Spleen (tissue), 11 donors: ENCODE measurements around the gene LGR6. TPM values are rescaled to one million over a fixed set of nuclear protein-coding genes. Genes with fewer than 3 reads are reported as not detected.
A peak's percentile ranks its signal among the peaks of the same experiment; 100 is the strongest.

Source experiments
- DNase-seq: peaks from one replicate; pipeline ENCODE4 v3.0.0-alpha.2; 2020
- H3K27ac ChIP-seq, 8 donors: fragments of 200-600 bp; sonication (generic) in 7 of 8; 1 replicate in 4 of 8; 2 replicates in 4 of 8; pipeline versions ENCODE4 v1.5.0 to v1.8.0; 2016 to 2021; ENCODE audit warnings: inconsistent platforms in 4 of 8, mild to moderate bottlenecking in 4 of 8, moderate library complexity in 1 of 8
- H3K27me3 ChIP-seq, 7 donors: fragments of 200-600 bp; sonication (generic) in 6 of 7; replicated peaks in 1 of 7; 1 replicate in 4 of 7; 2 replicates in 3 of 7; pipeline versions ENCODE4 v1.5.0 to v1.8.0; 2016 to 2021; ENCODE audit warnings: inconsistent platforms in 3 of 7, mild to moderate bottlenecking in 1 of 7
- H3K36me3 ChIP-seq, 6 donors: fragments of 200-600 bp; sonication (generic) in 5 of 6; 1 replicate in 4 of 6; 2 replicates in 2 of 6; pipeline versions ENCODE4 v1.5.0 to v1.8.0; 2016 to 2021; ENCODE audit warnings: inconsistent platforms in 2 of 6
- H3K4me1 ChIP-seq, 6 donors: fragments of 200-600 bp; sonication (generic) in 5 of 6; 1 replicate in 3 of 6; 2 replicates in 3 of 6; pipeline versions ENCODE4 v1.5.0 to v1.8.0; 2016 to 2021; ENCODE audit warnings: inconsistent platforms in 3 of 6
- H3K4me3 ChIP-seq, 8 donors: fragments of 200-600 bp; sonication (generic) in 7 of 8; 1 replicate in 4 of 8; 2 replicates in 4 of 8; pipeline versions ENCODE4 v1.5.0 to v1.8.0; 2016 to 2021; ENCODE audit warnings: inconsistent platforms in 4 of 8, mild to moderate bottlenecking in 4 of 8, moderate library complexity in 2 of 8
- H3K9me3 ChIP-seq, 8 donors: fragments of 200-600 bp; sonication (generic) in 7 of 8; 1 replicate in 4 of 8; 2 replicates in 4 of 8; pipeline versions ENCODE4 v1.5.0 to v1.8.0; 2016 to 2021; ENCODE audit warnings: inconsistent platforms in 4 of 8
- POLR2A ChIP-seq, 3 donors: fragments of 450-650 bp; IDR thresholded peaks; one replicate each; pipeline ENCODE4 v1.5.1; 2017; ENCODE audit warnings: antibody characterized with exemption in 3 of 3, mild to moderate bottlenecking in 1 of 3
- POLR2AphosphoS5 ChIP-seq, 3 donors: sonication (generic); formaldehyde crosslinking; IDR thresholded peaks; one replicate each; pipeline ENCODE4 v1.5.1; 2017; ENCODE audit warnings: antibody characterized with exemption in 3 of 3
- WGBS, 5 donors: extraction: QIAGEN DNeasy Blood & Tissue Kit in 3 of 5; methylation state at CpG; one replicate each; pipeline versions ENCODE4 v1.1.5 to v1.1.7; 2013 to 2018; 5-methylcytosine and 5-hydroxymethylcytosine counted together
- intact Hi-C: fragments of 100-400 bp; cut with DNase I; formaldehyde crosslinking; loops from one replicate; pipeline ENCODE4 v1.15.0; 2023; ENCODE audit warnings: low total_unique reads
- polyA plus RNA-seq, 3 donors: library from polyadenylated mRNA; stranded (reverse); fragments of 200-250 nt; gene quantifications; one replicate each; pipeline ENCODE4 v1.2.1, GENCODE V29; 2013
- total RNA-seq, 7 donors: library from RNA; depleted of rRNA in 3 of 7; stranded (reverse); fragments of >200 nt in 3 of 7; fragmentation: NEBNext Ultra II Directional in 4 of 7; extraction: Animal tissue kit (Norgen Biotek cat#: 25700) in 4 of 7; gene quantifications; one replicate each; pipeline versions ENCODE4 v1.1.0 to v1.2.1, GENCODE V29; 2016 to 2021
- TF ChIP-seq, protein P1 (sequence below), 11 experiments: fragments of 200-600 bp in 7 of 11; fragments of 450-650 bp in 4 of 11; sonication (generic) in 4 of 11; IDR thresholded peaks in 8 of 11; conservative IDR thresholded peaks in 3 of 11; 1 replicate in 7 of 11; 2 replicates in 4 of 11; pipeline versions ENCODE4 v1.4.0 to v1.8.0; 2016 to 2021; ENCODE audit warnings: antibody characterized with exemption in 11 of 11, inconsistent platforms in 4 of 11, mild to moderate bottlenecking in 1 of 11
- donor health status: healthy with polysubstance abuse.
- donor health status: DM: no; HTN: no; CAD: no; lungs with moderate emphysema.
- donor health status: DM: no; HTN: no; CAD: no.
- donor health status: Bipolar disorder and iron deficiency.
- donor health status: healthy.
- donor health status: DM: no; HTN: no; CAD: no.
- donor health status: DM: yes; HTN: yes; CAD: no.

The LGR6 gene
- total and polyA plus RNA-seq, 10 donors, result 0.61 to 24.5 (median 5.3) TPM

DNA sequence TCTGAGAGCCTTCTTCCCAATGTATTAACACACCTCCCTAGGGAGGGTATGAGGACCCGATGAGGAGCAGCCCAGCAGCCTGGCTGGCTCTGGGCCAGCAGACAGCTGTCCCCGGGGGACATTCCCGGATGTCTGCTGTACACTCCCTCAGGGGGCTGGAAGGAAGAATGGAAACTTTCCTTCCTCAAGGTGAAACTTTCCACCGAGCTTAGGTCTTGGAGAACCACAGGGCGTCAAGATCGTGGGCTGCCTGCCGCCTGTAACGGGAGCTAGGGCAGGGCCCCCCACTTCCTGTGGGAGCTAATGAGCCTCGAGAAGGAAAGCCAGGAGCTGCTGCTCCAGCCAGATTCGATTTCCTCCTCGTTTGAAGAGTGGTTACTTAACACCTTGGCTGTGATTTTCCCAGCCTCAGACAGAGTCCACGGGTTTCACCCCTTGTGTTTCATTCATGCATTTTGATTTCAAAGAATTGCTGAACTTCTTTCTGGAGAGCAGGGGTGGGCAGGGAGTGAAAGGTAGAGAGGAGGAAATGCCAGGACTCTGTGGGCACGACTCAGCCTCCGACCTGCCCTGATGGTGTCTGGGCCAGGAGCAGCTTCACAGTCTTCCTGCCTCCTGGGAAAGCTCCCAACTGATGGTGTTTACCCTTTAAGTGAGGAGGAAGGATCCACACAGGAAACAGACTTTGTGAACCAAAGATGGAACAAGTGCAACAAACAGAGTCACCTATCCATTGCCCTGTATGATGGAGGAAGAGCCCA lies 118.5 kb downstream of the LGR6 start:
- H3K27me3 ChIP-seq, result peaks cover 0 to 11% (median 0%) of the 10 kb centered on the region in 7 donors
- intact Hi-C loops, result loop anchor here (10.0 kb wide), 1 partner anchor 47 kb away; no protein-coding TSS in a partner anchor
- no peaks in the 10 kb centered on the region for H3K9me3 ChIP-seq
- H3K36me3 ChIP-seq, result no peaks in the 10 kb centered on the region
- peaks cover 4 to 15% (median 7%) of the 10 kb centered on the region in 6 donors for H3K4me1 ChIP-seq
- WGBS, 5 donors, result 3 to 11% (median 6%) methylated on average over 10 to 14 of the region's 14 CpGs
- H3K27ac ChIP-seq, result peak overlapping the region in 1 of 8 donors; percentile 20
- no peak for DNase-seq
- peak in 1 of 3 donors; percentile 17 for TF ChIP-seq POLR2AphosphoS5 (IDR thresholded peaks at IDR 0.05)
- TF ChIP-seq, protein P1, sequence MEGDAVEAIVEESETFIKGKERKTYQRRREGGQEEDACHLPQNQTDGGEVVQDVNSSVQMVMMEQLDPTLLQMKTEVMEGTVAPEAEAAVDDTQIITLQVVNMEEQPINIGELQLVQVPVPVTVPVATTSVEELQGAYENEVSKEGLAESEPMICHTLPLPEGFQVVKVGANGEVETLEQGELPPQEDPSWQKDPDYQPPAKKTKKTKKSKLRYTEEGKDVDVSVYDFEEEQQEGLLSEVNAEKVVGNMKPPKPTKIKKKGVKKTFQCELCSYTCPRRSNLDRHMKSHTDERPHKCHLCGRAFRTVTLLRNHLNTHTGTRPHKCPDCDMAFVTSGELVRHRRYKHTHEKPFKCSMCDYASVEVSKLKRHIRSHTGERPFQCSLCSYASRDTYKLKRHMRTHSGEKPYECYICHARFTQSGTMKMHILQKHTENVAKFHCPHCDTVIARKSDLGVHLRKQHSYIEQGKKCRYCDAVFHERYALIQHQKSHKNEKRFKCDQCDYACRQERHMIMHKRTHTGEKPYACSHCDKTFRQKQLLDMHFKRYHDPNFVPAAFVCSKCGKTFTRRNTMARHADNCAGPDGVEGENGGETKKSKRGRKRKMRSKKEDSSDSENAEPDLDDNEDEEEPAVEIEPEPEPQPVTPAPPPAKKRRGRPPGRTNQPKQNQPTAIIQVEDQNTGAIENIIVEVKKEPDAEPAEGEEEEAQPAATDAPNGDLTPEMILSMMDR (IDR thresholded peaks at IDR 0.05 in 8 of 11, conservative IDR thresholded peaks at IDR 0.05 in 3 of 11), result no peak
- H3K4me3 ChIP-seq, result no peak overlapping the region

DNA sequence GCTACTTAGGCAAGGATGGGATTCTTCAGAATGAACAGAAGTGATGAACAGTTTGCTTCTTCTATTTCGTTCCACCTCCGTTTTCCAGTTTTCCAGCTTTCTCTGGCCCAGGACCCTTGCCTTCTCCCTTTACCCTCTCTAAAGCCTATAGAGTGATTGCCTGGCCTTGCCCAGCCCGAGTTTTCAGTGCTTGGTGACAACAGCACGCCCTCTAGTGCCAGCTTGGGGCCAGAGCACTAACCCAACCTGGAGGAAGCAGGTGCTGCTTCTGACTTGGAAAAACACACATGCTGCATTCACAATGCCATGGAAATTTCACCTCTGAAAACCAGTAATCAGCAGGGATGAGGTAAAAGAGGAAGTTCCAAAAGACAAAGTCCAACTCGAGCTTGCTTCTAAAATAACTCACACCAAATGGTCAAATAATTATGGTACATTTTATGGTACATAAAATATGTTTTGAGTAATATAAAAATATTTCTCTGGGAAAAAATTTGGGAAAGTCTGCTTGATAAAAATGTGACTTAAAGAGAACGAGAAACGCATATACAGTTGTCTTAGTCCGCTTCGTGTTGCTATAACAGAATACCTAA lies 122.1 kb downstream of the LGR6 start:
- Histone ChIP-seq H3K9me3 (no peaks in the 10 kb centered on the region), H3K4me3 (no peak overlapping the region), H3K27ac (no peak overlapping the region), H3K4me1 (peaks cover 4 to 15% (median 7%) of the 10 kb centered on the region in 6 donors), H3K36me3 (peaks cover 0 to 13% (median 0%) of the 10 kb centered on the region in 6 donors), H3K27me3 (peaks cover 0 to 17% (median 0%) of the 10 kb centered on the region in 7 donors)
- WGBS, 5 donors, result 18 to 23% (median 22%) methylated on average over 9 of the region's 9 CpGs
- intact Hi-C loops, result loop anchor here (2.0 to 10.0 kb wide), 2 partner anchors 51 to 127 kb away; no protein-coding TSS in a partner anchor
- peak; percentile 90 for DNase-seq
- TF ChIP-seq POLR2AphosphoS5 (IDR thresholded peaks at IDR 0.05) (no peak), POLR2A (IDR thresholded peaks at IDR 0.05) (no peak)
- TF ChIP-seq, protein P1 (IDR thresholded peaks at IDR 0.05 in 8 of 11, conservative IDR thresholded peaks at IDR 0.05 in 3 of 11), result peak; percentile 68 to 93 (median 88)

DNA sequence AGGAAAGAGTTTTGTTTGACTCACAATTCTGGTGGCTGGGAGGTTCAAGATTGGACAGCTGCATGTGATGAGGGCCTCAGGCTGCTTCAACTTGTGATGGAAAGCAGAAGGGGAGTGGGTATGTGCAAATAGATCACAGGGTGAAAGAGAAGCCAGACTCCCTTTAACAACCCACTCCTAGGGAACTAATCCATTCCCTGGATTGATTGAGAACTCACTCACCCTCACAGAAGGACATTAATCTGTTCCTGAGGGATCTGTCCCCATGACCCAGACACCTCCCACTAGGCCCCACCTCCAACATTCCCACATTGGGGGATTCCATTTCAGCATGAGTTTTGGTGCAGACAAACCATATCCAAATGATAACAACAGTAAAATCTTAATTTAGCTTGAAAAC lies 122.6 kb downstream of the LGR6 start:
- H3K27ac ChIP-seq, result no peak overlapping the region
- H3K4me3 ChIP-seq, result no peak overlapping the region
- H3K9me3 ChIP-seq, result no peaks in the 10 kb centered on the region
- peaks cover 4 to 15% (median 7%) of the 10 kb centered on the region in 6 donors for H3K4me1 ChIP-seq
- peaks cover 0 to 13% (median 0%) of the 10 kb centered on the region in 6 donors for H3K36me3 ChIP-seq
- DNase-seq, result no peak
- peaks cover 0 to 17% (median 0%) of the 10 kb centered on the region in 7 donors for H3K27me3 ChIP-seq
- intact Hi-C loops, result loop anchor here (10.0 kb wide), 1 partner anchor 51 kb away; no protein-coding TSS in a partner anchor
- TF ChIP-seq POLR2AphosphoS5 (IDR thresholded peaks at IDR 0.05), result no peak

DNA sequence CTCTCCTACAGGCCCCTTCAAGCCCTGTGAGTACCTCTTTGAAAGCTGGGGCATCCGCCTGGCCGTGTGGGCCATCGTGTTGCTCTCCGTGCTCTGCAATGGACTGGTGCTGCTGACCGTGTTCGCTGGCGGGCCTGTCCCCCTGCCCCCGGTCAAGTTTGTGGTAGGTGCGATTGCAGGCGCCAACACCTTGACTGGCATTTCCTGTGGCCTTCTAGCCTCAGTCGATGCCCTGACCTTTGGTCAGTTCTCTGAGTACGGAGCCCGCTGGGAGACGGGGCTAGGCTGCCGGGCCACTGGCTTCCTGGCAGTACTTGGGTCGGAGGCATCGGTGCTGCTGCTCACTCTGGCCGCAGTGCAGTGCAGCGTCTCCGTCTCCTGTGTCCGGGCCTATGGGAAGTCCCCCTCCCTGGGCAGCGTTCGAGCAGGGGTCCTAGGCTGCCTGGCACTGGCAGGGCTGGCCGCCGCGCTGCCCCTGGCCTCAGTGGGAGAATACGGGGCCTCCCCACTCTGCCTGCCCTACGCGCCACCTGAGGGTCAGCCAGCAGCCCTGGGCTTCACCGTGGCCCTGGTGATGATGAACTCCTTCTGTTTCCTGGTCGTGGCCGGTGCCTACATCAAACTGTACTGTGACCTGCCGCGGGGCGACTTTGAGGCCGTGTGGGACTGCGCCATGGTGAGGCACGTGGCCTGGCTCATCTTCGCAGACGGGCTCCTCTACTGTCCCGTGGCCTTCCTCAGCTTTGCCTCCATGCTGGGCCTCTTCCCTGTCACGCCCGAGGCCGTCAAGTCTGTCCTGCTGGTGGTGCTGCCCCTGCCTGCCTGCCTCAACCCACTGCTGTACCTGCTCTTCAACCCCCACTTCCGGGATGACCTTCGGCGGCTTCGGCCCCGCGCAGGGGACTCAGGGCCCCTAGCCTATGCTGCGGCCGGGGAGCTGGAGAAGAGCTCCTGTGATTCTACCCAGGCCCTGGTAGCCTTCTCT lies 124.6 kb downstream of the LGR6 start:
- 71 to 91% (median 85%) methylated on average over 28 to 52 of the region's 52 CpGs for WGBS, 5 donors
- H3K9me3 ChIP-seq, result no peaks in the 10 kb centered on the region
- TF ChIP-seq POLR2A (IDR thresholded peaks at IDR 0.05) (no peak), POLR2AphosphoS5 (IDR thresholded peaks at IDR 0.05) (no peak)
- TF ChIP-seq, protein P1 (IDR thresholded peaks at IDR 0.05 in 8 of 11, conservative IDR thresholded peaks at IDR 0.05 in 3 of 11), result no peak

More for the DNA sequence above, 124.6 kb downstream of the LGR6 start:
- H3K36me3 ChIP-seq, result peaks cover 0 to 13% (median 0%) of the 10 kb centered on the region in 6 donors
- no peak for DNase-seq
- no peak overlapping the region for H3K27ac ChIP-seq
- peaks cover 0 to 6% (median 0%) of the 10 kb centered on the region in 7 donors for H3K27me3 ChIP-seq
- no peak overlapping the region for H3K4me3 ChIP-seq
- intact Hi-C loops, result loop anchor here (10.0 kb wide), 1 partner anchor 53 kb away; no protein-coding TSS in a partner anchor
- peaks cover 0 to 9% (median 0%) of the 10 kb centered on the region in 6 donors for H3K4me1 ChIP-seq
